BLaER1 (cell line): ENCODE measurements around the gene RNF150.

Experiments used
- H3K27ac ChIP-seq: shearing (Covaris generic); formaldehyde crosslinking; 2 replicates; pipeline ENCODE4 v1.8.1; 2022
- H3K27me3 ChIP-seq: shearing (Covaris generic); formaldehyde crosslinking; 2 replicates; pipeline ENCODE4 v1.8.1; 2022
- H3K36me3 ChIP-seq: shearing (Covaris generic); formaldehyde crosslinking; 2 replicates; pipeline ENCODE4 v1.8.1; 2022
- H3K4me1 ChIP-seq: shearing (Covaris generic); formaldehyde crosslinking; 2 replicates; pipeline ENCODE4 v1.8.1; 2022
- H3K4me2 ChIP-seq: shearing (Covaris generic); formaldehyde crosslinking; 2 replicates; pipeline ENCODE4 v1.8.1; 2022
- H3K4me3 ChIP-seq: shearing (Covaris generic); formaldehyde crosslinking; 2 replicates; pipeline ENCODE4 v1.8.1; 2022
- H3K9ac ChIP-seq: shearing (Covaris generic); formaldehyde crosslinking; 2 replicates; pipeline ENCODE4 v1.8.1; 2022
- H3K9me3 ChIP-seq: shearing (Covaris generic); formaldehyde crosslinking; 2 replicates; pipeline ENCODE4 v1.8.1; 2022
- H4K20me1 ChIP-seq: shearing (Covaris generic); formaldehyde crosslinking; 2 replicates; pipeline ENCODE4 v1.8.1; 2022
- Cebpa-rat ChIP-seq: shearing (Covaris generic); IDR thresholded peaks from 2 replicates; pipeline ENCODE4 v1.8.1; 2022

The RNF150 gene

DNA sequence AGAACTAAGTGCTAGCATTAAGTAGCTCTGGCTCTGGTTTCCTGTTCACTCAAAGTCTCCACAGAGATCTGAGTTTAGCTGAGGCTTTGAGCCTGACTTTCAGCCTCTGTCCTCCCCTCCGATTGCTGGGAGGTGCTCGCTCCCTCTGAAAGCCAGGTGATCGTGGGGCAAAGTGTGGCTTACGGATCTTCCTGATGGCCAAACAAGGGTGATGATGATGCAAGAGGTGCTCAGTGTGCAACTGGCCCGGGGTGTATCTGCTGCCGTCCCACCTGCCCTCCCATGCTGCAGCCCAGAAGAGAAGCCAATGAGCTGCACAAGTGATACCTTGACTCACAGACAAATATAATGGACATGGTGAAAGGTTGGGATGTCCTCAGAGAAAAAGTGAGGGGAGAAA lies 207.9 kb downstream of the RNF150 start:
- H3K9ac ChIP-seq = no peak overlapping the region
- no peaks in the 10 kb centered on the region for H3K36me3 ChIP-seq
- no peak overlapping the region for H3K4me3 ChIP-seq
- H3K27me3 ChIP-seq = no peaks in the 10 kb centered on the region
- no peak for TF ChIP-seq Cebpa-rat
- no peak overlapping the region for H3K4me2 ChIP-seq
- no peaks in the 10 kb centered on the region for H3K9me3 ChIP-seq
- H4K20me1 ChIP-seq = no peaks in the 10 kb centered on the region
- H3K4me1 ChIP-seq = no peaks in the 10 kb centered on the region
- H3K27ac ChIP-seq = no peak overlapping the region

DNA sequence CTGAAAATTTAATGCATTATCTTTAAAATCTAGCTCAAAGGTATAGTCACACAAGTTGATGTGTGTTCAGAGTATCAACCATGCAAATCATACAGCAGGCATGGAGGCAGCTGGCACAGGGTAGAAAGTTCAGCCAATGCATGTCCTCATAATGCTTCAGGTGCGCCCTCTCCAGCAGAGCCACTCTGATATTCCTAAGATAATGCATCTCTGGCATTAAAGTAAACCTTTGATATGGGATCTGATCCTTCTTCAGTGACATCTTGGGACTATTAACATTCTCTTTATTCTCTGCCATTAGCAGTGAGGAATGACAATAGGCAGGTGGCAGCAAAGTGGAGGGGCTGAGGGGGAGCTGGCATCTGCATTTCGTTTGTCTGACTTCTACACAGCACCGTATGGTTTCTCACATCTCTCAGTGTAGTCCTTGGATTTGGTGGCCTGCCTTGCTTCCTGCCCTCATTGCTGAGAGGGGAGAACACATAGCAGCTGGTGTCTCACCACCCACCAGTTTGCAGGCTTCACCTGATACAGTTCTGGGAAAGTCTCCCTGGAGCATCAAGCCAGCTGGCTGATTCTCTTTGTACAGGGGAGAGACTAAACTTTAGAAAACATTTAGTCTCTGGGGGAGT lies 208.4 kb downstream of the RNF150 start:
- Histone ChIP-seq H3K4me2 (no peak overlapping the region), H3K27me3 (no peaks in the 10 kb centered on the region), H4K20me1 (no peaks in the 10 kb centered on the region), H3K4me1 (no peaks in the 10 kb centered on the region), H3K27ac (no peak overlapping the region), H3K9me3 (no peaks in the 10 kb centered on the region), H3K4me3 (no peak overlapping the region), H3K9ac (no peak overlapping the region), H3K36me3 (no peaks in the 10 kb centered on the region)
- no peak for TF ChIP-seq Cebpa-rat

DNA sequence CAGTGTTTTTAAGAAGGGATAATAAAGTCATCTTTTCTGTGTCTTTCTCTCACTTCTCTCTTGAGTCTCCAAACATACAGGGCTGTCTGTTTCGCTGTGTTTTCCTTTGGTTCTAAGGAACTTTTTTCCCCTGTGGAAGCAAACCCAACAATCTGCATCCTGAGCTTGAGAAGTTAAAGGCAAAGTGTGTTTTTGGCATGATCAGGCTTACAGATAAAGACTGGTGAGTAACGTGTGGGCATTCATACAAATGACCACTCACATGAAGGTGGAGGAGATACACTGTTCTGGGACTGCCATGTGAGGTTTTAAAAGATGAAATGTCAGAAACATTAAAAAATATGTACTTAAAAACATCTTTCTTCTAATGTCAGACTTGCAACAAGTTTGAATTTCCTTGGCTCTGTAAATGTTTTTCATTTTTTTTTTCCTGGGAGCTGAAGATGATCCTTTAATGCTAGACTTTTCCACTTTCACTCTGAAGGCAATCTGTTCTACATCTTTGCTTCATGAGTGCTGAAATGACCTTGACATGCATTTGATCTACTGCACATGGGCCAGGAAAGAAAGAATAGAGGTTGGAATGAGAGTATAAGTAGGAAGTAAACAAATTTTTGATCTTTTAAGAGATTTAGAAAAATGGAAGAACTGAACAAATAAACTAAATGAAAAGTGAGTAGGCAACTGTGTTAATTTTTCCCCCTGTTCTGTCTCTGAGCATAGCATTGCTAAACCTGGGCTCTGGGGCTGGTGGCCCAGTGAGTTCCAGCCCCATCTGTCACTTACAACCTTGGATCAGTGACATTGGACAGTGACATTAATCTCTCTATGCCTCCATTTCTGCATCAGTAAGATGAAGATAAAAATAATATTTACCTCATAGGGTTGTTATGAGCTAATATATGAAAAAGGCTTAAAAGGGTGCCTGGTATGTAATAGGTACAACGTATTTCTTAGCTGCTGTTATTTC lies 226.0 kb downstream of the RNF150 start:
- H3K9me3 ChIP-seq = no peaks in the 10 kb centered on the region
- no peaks in the 10 kb centered on the region for H3K4me1 ChIP-seq
- no peak overlapping the region for H3K4me2 ChIP-seq
- H4K20me1 ChIP-seq = no peaks in the 10 kb centered on the region
- no peak for TF ChIP-seq Cebpa-rat
- no peak overlapping the region for H3K27ac ChIP-seq
- H3K4me3 ChIP-seq = no peak overlapping the region
- no peaks in the 10 kb centered on the region for H3K27me3 ChIP-seq
- no peak overlapping the region for H3K9ac ChIP-seq
- peaks cover 8% of the 10 kb centered on the region; the same call in 1 of the 2 replicates for H3K36me3 ChIP-seq

DNA sequence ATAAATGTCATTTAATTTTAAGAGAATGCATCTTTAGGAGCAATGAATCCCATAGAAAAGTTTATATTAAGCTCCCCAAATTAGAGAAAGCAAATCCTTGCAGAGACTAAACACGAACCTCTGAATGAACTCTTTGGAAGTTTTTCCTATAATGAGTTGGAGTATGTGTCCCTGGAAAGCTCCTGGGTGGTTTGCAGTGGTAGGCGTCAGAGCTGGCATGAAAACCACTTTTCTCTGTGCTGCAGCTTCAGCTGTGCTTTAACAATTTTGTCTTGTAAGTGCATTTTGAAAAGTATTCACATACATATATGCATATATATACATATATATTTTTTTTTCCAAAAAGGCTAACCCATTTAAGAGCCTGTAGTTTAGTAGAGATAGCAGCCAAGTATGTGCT lies 228.4 kb downstream of the RNF150 start:
- no peaks in the 10 kb centered on the region for H3K4me1 ChIP-seq
- H3K27ac ChIP-seq = no peak overlapping the region
- no peak overlapping the region for H3K9ac ChIP-seq
- no peak overlapping the region for H3K4me3 ChIP-seq
- H3K36me3 ChIP-seq = no peaks in the 10 kb centered on the region
- no peak overlapping the region for H3K4me2 ChIP-seq
- no peak for TF ChIP-seq Cebpa-rat
- H3K27me3 ChIP-seq = no peaks in the 10 kb centered on the region
- H3K9me3 ChIP-seq = no peaks in the 10 kb centered on the region
- H4K20me1 ChIP-seq = no peaks in the 10 kb centered on the region

DNA sequence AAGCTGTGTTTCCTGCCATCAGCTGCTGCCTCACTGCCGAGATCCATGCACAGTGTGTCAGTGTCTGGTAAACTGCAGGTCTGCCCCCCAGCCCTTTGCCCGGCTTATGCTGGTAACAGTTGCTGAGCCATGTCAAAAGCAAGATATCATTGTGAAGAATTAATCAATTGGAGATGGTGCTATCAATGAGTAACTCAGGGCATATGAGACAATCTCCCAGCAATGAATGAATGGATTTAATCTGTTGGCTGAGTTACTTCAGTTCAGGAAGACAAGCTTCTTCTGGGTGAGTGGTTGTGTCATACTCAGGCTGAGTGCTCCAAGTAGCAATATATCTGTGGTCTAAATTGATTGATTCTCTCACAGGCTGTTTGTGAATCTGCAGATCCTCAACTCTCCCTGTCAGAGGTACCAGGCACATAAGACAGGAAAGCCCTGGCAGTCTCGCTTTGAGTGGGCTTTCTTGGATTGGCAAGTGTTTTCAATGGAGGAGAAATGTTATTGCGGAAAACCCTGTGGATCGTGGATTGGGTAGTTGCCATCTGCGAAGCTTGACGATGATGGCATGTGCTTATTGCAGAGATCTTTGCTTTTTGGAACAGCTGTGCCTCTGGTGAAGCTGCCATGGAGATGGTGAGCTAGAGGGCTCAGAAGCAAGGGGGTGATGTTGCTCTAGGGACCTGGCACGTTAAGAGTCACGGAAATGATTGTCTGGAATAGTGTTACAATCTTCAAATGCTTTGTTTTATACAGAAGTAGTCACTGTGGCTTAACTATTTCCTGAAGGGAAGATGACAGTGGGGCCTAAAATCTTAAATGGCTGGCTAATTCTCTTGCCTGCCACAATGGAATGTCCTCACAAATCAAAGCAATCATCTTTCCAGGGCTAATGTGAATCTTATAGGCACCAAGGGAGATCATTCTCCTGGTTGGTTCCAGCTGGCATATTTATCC lies 229.5 kb downstream of the RNF150 start:
- no peak overlapping the region for H3K9ac ChIP-seq

DNA sequence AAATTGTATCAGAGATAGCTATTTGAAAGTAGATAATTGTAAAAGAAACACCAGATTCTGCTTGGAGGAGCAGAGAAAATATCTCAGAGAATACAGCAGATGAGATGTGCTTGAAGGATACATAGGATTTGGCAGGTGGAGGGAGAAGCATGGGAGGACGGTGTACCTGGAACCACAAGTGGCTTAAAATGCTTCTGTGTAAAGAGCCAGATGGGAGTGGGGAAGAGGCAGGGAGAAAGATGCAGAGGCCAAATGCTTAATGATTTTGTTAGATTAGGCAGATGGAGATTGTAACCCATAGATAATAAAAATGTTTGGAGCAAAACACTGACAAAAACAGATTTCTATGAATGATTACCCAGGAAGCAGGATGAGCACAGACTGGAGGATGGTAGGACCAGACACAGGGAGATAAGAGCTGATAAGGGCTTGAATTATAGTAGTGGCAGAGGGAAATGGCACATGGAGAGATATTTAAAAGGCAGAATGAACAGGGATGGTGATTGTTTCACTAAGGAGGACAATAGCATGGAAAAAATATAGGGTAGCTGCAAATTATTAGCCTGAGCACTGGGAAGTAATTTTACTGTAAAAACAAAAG lies 231.4 kb downstream of the RNF150 start:
- no peaks in the 10 kb centered on the region for H3K27me3 ChIP-seq
- no peak overlapping the region for H3K27ac ChIP-seq
- no peaks in the 10 kb centered on the region for H3K4me1 ChIP-seq
- H3K4me3 ChIP-seq = no peak overlapping the region
- H3K4me2 ChIP-seq = no peak overlapping the region
- no peak for TF ChIP-seq Cebpa-rat
- no peaks in the 10 kb centered on the region for H3K9me3 ChIP-seq
- H3K9ac ChIP-seq = no peak overlapping the region
- no peaks in the 10 kb centered on the region for H4K20me1 ChIP-seq
- no peaks in the 10 kb centered on the region for H3K36me3 ChIP-seq

More for the DNA sequence above, 229.5 kb downstream of the RNF150 start:
- H3K36me3 ChIP-seq = no peaks in the 10 kb centered on the region
- TF ChIP-seq Cebpa-rat = no peak
- H3K27ac ChIP-seq = no peak overlapping the region
- no peak overlapping the region for H3K4me3 ChIP-seq
- no peaks in the 10 kb centered on the region for H3K4me1 ChIP-seq
- no peaks in the 10 kb centered on the region for H3K27me3 ChIP-seq
- no peak overlapping the region for H3K4me2 ChIP-seq
- H4K20me1 ChIP-seq = no peaks in the 10 kb centered on the region
- H3K9me3 ChIP-seq = no peaks in the 10 kb centered on the region

DNA sequence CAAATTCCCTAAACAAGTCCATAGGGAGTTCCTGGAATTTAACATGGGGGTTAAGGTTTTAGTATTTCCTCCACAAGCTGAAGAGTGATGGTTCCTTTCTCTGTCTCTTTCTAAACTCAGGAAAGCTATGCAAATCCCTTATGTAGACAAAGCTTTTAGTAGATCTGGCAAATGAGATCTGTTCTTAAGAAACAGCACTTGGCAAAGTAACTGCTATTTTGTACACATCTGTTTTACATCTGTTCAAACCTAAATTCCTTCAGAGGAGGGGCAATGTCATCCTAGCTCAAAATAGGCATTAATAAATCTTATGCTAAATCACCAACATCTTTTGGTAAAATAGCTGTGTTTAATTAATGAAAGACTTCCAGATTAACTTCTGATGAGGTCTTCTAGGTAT lies 239.3 kb downstream of the RNF150 start:
- no peaks in the 10 kb centered on the region for H3K4me1 ChIP-seq
- H3K9ac ChIP-seq = no peak overlapping the region
- H3K27ac ChIP-seq = no peak overlapping the region
- TF ChIP-seq Cebpa-rat = no peak
- no peaks in the 10 kb centered on the region for H3K27me3 ChIP-seq
- no peaks in the 10 kb centered on the region for H3K9me3 ChIP-seq
- no peak overlapping the region for H3K4me2 ChIP-seq
- no peaks in the 10 kb centered on the region for H4K20me1 ChIP-seq
- H3K36me3 ChIP-seq = no peaks in the 10 kb centered on the region
- no peak overlapping the region for H3K4me3 ChIP-seq

DNA sequence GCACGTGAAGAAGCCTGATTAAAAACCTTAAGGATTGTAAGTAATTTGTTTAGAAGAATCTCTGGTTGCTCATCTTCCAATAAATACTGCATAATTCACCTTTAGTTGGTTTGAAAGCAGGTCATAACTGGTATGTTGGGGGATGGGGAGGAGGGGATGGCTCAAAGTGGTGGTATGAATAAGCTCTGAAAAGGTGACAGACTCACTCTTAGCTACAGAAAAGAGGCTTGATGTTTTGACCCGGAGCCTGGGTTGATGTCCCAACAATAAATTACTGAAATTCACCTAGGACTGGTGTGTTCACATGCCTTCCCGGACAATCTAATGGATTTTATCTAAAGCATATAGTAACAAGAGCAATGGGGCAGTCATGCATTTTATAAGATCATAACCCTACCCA lies 245.2 kb downstream of the RNF150 start:
- no peaks in the 10 kb centered on the region for H3K4me1 ChIP-seq
- no peak overlapping the region for H3K4me3 ChIP-seq
- no peak overlapping the region for H3K9ac ChIP-seq
- H3K27me3 ChIP-seq = no peaks in the 10 kb centered on the region
- H3K9me3 ChIP-seq = no peaks in the 10 kb centered on the region
- no peak overlapping the region for H3K4me2 ChIP-seq
- H3K36me3 ChIP-seq = no peaks in the 10 kb centered on the region
- no peak overlapping the region for H3K27ac ChIP-seq
- no peak for TF ChIP-seq Cebpa-rat
- H4K20me1 ChIP-seq = no peaks in the 10 kb centered on the region

DNA sequence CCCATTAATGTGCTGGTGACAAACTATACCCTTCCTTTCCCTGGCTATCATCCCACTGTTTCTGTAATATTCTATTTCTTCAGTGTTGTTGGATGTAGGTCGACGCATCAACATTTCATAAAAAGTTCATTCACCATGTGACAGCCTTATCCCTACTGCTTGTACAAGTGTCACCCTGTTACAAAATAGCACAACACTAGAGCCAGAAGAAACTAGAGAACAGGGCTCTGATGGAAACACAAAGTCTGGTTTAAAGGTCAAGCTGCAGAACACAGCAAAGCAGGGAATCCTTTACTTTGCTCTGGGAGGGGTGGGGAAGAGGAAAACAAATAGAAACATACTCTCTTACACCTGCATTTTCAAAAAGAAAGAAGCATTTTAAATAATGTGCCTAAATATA lies 245.8 kb downstream of the RNF150 start:
- H3K4me3 ChIP-seq = no peak overlapping the region
- H3K4me2 ChIP-seq = no peak overlapping the region
- H3K36me3 ChIP-seq = no peaks in the 10 kb centered on the region
- no peak overlapping the region for H3K27ac ChIP-seq
- TF ChIP-seq Cebpa-rat = no peak
- H3K4me1 ChIP-seq = no peaks in the 10 kb centered on the region
- no peak overlapping the region for H3K9ac ChIP-seq
- H3K27me3 ChIP-seq = no peaks in the 10 kb centered on the region
- no peaks in the 10 kb centered on the region for H3K9me3 ChIP-seq
- no peaks in the 10 kb centered on the region for H4K20me1 ChIP-seq
